22Rv1 (cell line): ENCODE results near the gene CAPN10.

Experiments used
- H3K27ac ChIP-seq: fragments of 450-650 bp; 2 replicates; pipeline ENCODE4 v1.5.1; 2017
- CTCF ChIP-seq: fragments of 450-650 bp; IDR thresholded peaks from 2 replicates; pipeline ENCODE4 v1.5.1; 2017; ENCODE audit warnings: mild to moderate bottlenecking
- ZFX ChIP-seq: fragments of 450-650 bp; IDR thresholded peaks from 2 replicates; pipeline ENCODE4 v1.6.1; 2017; ENCODE audit warnings: antibody characterized with exemption, borderline replicate concordance

CAPN10 gene

GRCh38 chr2:240645801-240646175, 59.3 kb downstream of the CAPN10 start:
- TF ChIP-seq CTCF = no peak
- no peak for TF ChIP-seq ZFX
- no peak overlapping the region for H3K27ac ChIP-seq

GRCh38 chr2:240646176-240646899, 59.8 kb downstream of the CAPN10 start:
- H3K27ac ChIP-seq = no peak overlapping the region
- TF ChIP-seq CTCF (no peak), ZFX (no peak)

GRCh38 chr2:240646900-240647502, 60.5 kb downstream of the CAPN10 start:
- no peak overlapping the region for H3K27ac ChIP-seq
- no peak for TF ChIP-seq ZFX

- TF ChIP-seq ZFX (no peak), CTCF (no peak)
- no peak overlapping the region for H3K27ac ChIP-seq
Observed at GRCh38 chr2:240647503-240648154, 61.1 kb downstream of the CAPN10 start.

GRCh38 chr2:240648155-240648649, 61.7 kb downstream of the CAPN10 start:
- H3K27ac ChIP-seq = no peak overlapping the region
- TF ChIP-seq CTCF (no peak), ZFX (no peak)
